CD4-positive, alpha-beta memory T cell (primary cell): ENCODE data around the gene RIPK4. TPM values are rescaled to one million over a fixed set of nuclear protein-coding genes. Genes with fewer than 3 reads are reported as not detected.

Experiments
- CTCF ChIA-PET: fragments of 350-600 bp; sonication (Branson Sonifier 250); formaldehyde crosslinking; loops from one replicate; lab custom pipeline; 2021; ENCODE audit warnings: inconsistent platforms; ENCODE audit not compliant: partially characterized antibody; lab: Charles Lee
- POLR2A ChIA-PET: fragments of 350-600 bp; sonication (Branson Sonifier 250); formaldehyde crosslinking; loops from one replicate; lab custom pipeline; 2021; ENCODE audit not compliant: partially characterized antibody; lab: Charles Lee
- DNase-seq, 5 donors: peaks; one replicate each; pipeline versions ENCODE4 v3.0.0 to v3.0.0-alpha.2; 2020 to 2022; ENCODE audit warnings: mixed read lengths in 1 of 5
- H3K27ac ChIP-seq: one replicate; pipeline ENCODE4 v1.7.0; 2013; ENCODE audit warnings: low read depth, low read length
- H3K27me3 ChIP-seq: 2 replicates; pipeline ENCODE4 v1.7.0; 2013; ENCODE audit warnings: mild to moderate bottlenecking, low read length, moderate library complexity; ENCODE audit not compliant: insufficient read depth
- H3K36me3 ChIP-seq: 2 replicates; pipeline ENCODE4 v1.7.0; 2013; ENCODE audit warnings: mild to moderate bottlenecking, low read length, moderate library complexity; ENCODE audit not compliant: insufficient read depth
- H3K4me1 ChIP-seq: 2 replicates; pipeline ENCODE4 v1.7.0; 2013; ENCODE audit warnings: mild to moderate bottlenecking, low read length, moderate library complexity; ENCODE audit not compliant: insufficient read depth
- H3K4me3 ChIP-seq, 2 donors: one replicate each; pipeline ENCODE4 v1.7.0; 2013; ENCODE audit warnings: low read length in 2 of 2, mild to moderate bottlenecking in 1 of 2
- H3K9me3 ChIP-seq, 2 donors: one replicate each; pipeline ENCODE4 v1.7.0; 2013; ENCODE audit warnings: low read length in 2 of 2, control low read depth in 1 of 2; ENCODE audit not compliant: control insufficient read depth in 1 of 2
- H3K27ac Mint-ChIP-seq, 7 donors: one replicate each; pipeline ENCODE4 v1.8.0; 2020 to 2021; ENCODE audit warnings: mixed read lengths in 7 of 7, mild to moderate bottlenecking in 6 of 7, inconsistent platforms in 3 of 7, moderate library complexity in 3 of 7
- H3K27me3 Mint-ChIP-seq, 2 donors: one replicate each; pipeline ENCODE4 v1.8.0; 2020 to 2021; ENCODE audit warnings: mixed read lengths in 2 of 2
- H3K36me3 Mint-ChIP-seq, 2 donors: one replicate each; pipeline ENCODE4 v1.8.0; 2020 to 2021; ENCODE audit warnings: mixed read lengths in 2 of 2, inconsistent platforms in 1 of 2, mild to moderate bottlenecking in 1 of 2
- H3K4me1 Mint-ChIP-seq, 4 donors: one replicate each; pipeline ENCODE4 v1.8.0; 2020 to 2021; ENCODE audit warnings: mixed read lengths in 4 of 4, mild to moderate bottlenecking in 1 of 4
- H3K4me3 Mint-ChIP-seq, 8 donors: one replicate each; pipeline ENCODE4 v1.8.0; 2020 to 2021; ENCODE audit warnings: mixed read lengths in 8 of 8, mild to moderate bottlenecking in 7 of 8, moderate library complexity in 6 of 8, inconsistent platforms in 3 of 8
- H3K9me3 Mint-ChIP-seq, 8 donors: one replicate each; pipeline ENCODE4 v1.8.0; 2020 to 2021; ENCODE audit warnings: mixed read lengths in 8 of 8, mild to moderate bottlenecking in 5 of 8, inconsistent platforms in 3 of 8, moderate library complexity in 1 of 8
- intact Hi-C: fragments of 100-400 bp; cut with micrococcal nuclease; formaldehyde crosslinking; loops from one replicate; pipeline ENCODE4 v1.15.1; 2023
- polyA plus RNA-seq, 2 donors: library from polyadenylated mRNA; unstranded; fragments of 300-500 nt; fragmentation: Illumina TruSeq; gene quantifications; one replicate each; pipeline ENCODE4 v1.2.3, GENCODE V29; 2021
- total RNA-seq, 2 experiments: library from RNA; stranded (reverse); gene quantifications; one replicate each; pipeline ENCODE4 v1.2.3, GENCODE V29; 2021

RIPK4 gene
- total and polyA plus RNA-seq, 4 experiments from 2014 or later: 0.16 to 0.36 (median 0.26) TPM; not detected in 1

GRCh38 chr21:41753006-41753898 lies 13.6 kb downstream of the RIPK4 start:
- Mint-ChIP-seq H3K4me1 (no peaks in the 10 kb centered on the region), H3K4me3 (no peak overlapping the region), H3K9me3 (no peaks in the 10 kb centered on the region), H3K36me3 (no peaks in the 10 kb centered on the region), H3K27me3 (peaks cover 0 to 5% of the 10 kb centered on the region in 2 donors), H3K27ac (no peak overlapping the region)
- ChIA-PET POLR2A (no interaction called here), CTCF (no interaction called here)
- DNase-seq: no peak
- no peaks in the 10 kb centered on the region for H3K36me3 ChIP-seq
- H3K27ac ChIP-seq: no peak overlapping the region
- no peaks in the 10 kb centered on the region for H3K27me3 ChIP-seq
- no peak overlapping the region for H3K4me3 ChIP-seq
- no peaks in the 10 kb centered on the region for H3K4me1 ChIP-seq
- H3K9me3 ChIP-seq: no peaks in the 10 kb centered on the region
- intact Hi-C loops: no loop called here

GRCh38 chr21:41752231-41752681 lies 14.6 kb downstream of the RIPK4 start:
- ChIA-PET POLR2A (no interaction called here), CTCF (no interaction called here)
- Mint-ChIP-seq H3K36me3 (no peaks in the 10 kb centered on the region), H3K27ac (no peak overlapping the region), H3K4me3 (no peak overlapping the region), H3K4me1 (no peaks in the 10 kb centered on the region), H3K9me3 (no peaks in the 10 kb centered on the region), H3K27me3 (peaks cover 0 to 3% of the 10 kb centered on the region in 2 donors)
- H3K4me1 ChIP-seq: no peaks in the 10 kb centered on the region
- no peak for DNase-seq
- intact Hi-C loops: no loop called here
- no peak overlapping the region for H3K27ac ChIP-seq
- no peaks in the 10 kb centered on the region for H3K36me3 ChIP-seq
- no peaks in the 10 kb centered on the region for H3K9me3 ChIP-seq
- H3K4me3 ChIP-seq: no peak overlapping the region
- H3K27me3 ChIP-seq: no peaks in the 10 kb centered on the region

GRCh38 chr21:41751611-41752011 lies 15.2 kb downstream of the RIPK4 start:
- Histone ChIP-seq H3K27ac (no peak overlapping the region), H3K36me3 (no peaks in the 10 kb centered on the region), H3K27me3 (no peaks in the 10 kb centered on the region), H3K9me3 (no peaks in the 10 kb centered on the region), H3K4me1 (no peaks in the 10 kb centered on the region), H3K4me3 (no peak overlapping the region)
- peaks cover 3 to 4% of the 10 kb centered on the region in 2 donors for H3K27me3 Mint-ChIP-seq
- no peak overlapping the region for H3K4me3 Mint-ChIP-seq
- CTCF ChIA-PET: no interaction called here
- DNase-seq: no peak
- H3K36me3 Mint-ChIP-seq: no peaks in the 10 kb centered on the region
- no peak overlapping the region for H3K27ac Mint-ChIP-seq
- no peaks in the 10 kb centered on the region for H3K9me3 Mint-ChIP-seq
- POLR2A ChIA-PET: no interaction called here
- intact Hi-C loops: no loop called here
- H3K4me1 Mint-ChIP-seq: no peaks in the 10 kb centered on the region

GRCh38 chr21:41750532-41751151 lies 16.2 kb downstream of the RIPK4 start:
- no peaks in the 10 kb centered on the region for H3K27me3 ChIP-seq
- no peak overlapping the region for H3K4me3 Mint-ChIP-seq
- intact Hi-C loops: no loop called here
- no peaks in the 10 kb centered on the region for H3K4me1 ChIP-seq
- no peaks in the 10 kb centered on the region for H3K36me3 ChIP-seq
- H3K4me1 Mint-ChIP-seq: no peaks in the 10 kb centered on the region
- H3K9me3 Mint-ChIP-seq: no peaks in the 10 kb centered on the region
- POLR2A ChIA-PET: no interaction called here
- no peak overlapping the region for H3K27ac ChIP-seq
- CTCF ChIA-PET: no interaction called here
- no peaks in the 10 kb centered on the region for H3K36me3 Mint-ChIP-seq
- no peaks in the 10 kb centered on the region for H3K9me3 ChIP-seq
- no peak overlapping the region for H3K4me3 ChIP-seq
- H3K27me3 Mint-ChIP-seq: peaks cover 3 to 4% of the 10 kb centered on the region in 2 donors
- H3K27ac Mint-ChIP-seq: no peak overlapping the region
- no peak for DNase-seq

- H3K36me3 Mint-ChIP-seq: no peaks in the 10 kb centered on the region
- DNase-seq: no peak
- ChIA-PET POLR2A (no interaction called here), CTCF (no interaction called here)
- no peak overlapping the region for H3K4me3 Mint-ChIP-seq
- H3K27me3 Mint-ChIP-seq: peaks cover 1 to 4% of the 10 kb centered on the region in 2 donors
- H3K27ac ChIP-seq: no peak overlapping the region
- no peaks in the 10 kb centered on the region for H3K27me3 ChIP-seq
- H3K27ac Mint-ChIP-seq: no peak overlapping the region
- no peaks in the 10 kb centered on the region for H3K4me1 Mint-ChIP-seq
- intact Hi-C loops: no loop called here
- H3K4me1 ChIP-seq: no peaks in the 10 kb centered on the region
- H3K9me3 Mint-ChIP-seq: no peaks in the 10 kb centered on the region
- no peaks in the 10 kb centered on the region for H3K9me3 ChIP-seq
- H3K36me3 ChIP-seq: no peaks in the 10 kb centered on the region
- no peak overlapping the region for H3K4me3 ChIP-seq
Measured at GRCh38 chr21:41750051-41750450, 16.8 kb downstream of the RIPK4 start.

- ChIA-PET CTCF (no interaction called here), POLR2A (no interaction called here)
- no peaks in the 10 kb centered on the region for H3K9me3 Mint-ChIP-seq
- Histone ChIP-seq H3K27me3 (no peaks in the 10 kb centered on the region), H3K4me3 (no peak overlapping the region), H3K27ac (no peak overlapping the region), H3K36me3 (no peaks in the 10 kb centered on the region), H3K9me3 (no peaks in the 10 kb centered on the region), H3K4me1 (no peaks in the 10 kb centered on the region)
- no peak overlapping the region for H3K4me3 Mint-ChIP-seq
- peak in 1 of 5 donors; percentile 2 for DNase-seq
- no peak overlapping the region for H3K27ac Mint-ChIP-seq
- H3K4me1 Mint-ChIP-seq: no peaks in the 10 kb centered on the region
- intact Hi-C loops: no loop called here
- H3K36me3 Mint-ChIP-seq: no peaks in the 10 kb centered on the region
- H3K27me3 Mint-ChIP-seq: peaks cover 1 to 4% of the 10 kb centered on the region in 2 donors
Measured at GRCh38 chr21:41749286-41749685, 17.6 kb downstream of the RIPK4 start.

- no peak overlapping the region for H3K4me3 ChIP-seq
- H3K9me3 Mint-ChIP-seq: no peaks in the 10 kb centered on the region
- H3K27ac Mint-ChIP-seq: no peak overlapping the region
- no peak overlapping the region for H3K4me3 Mint-ChIP-seq
- POLR2A ChIA-PET: no interaction called here
- peak in 1 of 5 donors; percentile 26 for DNase-seq
- H3K27me3 Mint-ChIP-seq: peaks cover 0 to 4% of the 10 kb centered on the region in 2 donors
- H3K9me3 ChIP-seq: no peaks in the 10 kb centered on the region
- CTCF ChIA-PET: no interaction called here
- no peaks in the 10 kb centered on the region for H3K36me3 ChIP-seq
- H3K27ac ChIP-seq: no peak overlapping the region
- intact Hi-C loops: no loop called here
- H3K4me1 ChIP-seq: no peaks in the 10 kb centered on the region
- H3K4me1 Mint-ChIP-seq: no peaks in the 10 kb centered on the region
- H3K27me3 ChIP-seq: no peaks in the 10 kb centered on the region
- H3K36me3 Mint-ChIP-seq: no peaks in the 10 kb centered on the region
Measured at GRCh38 chr21:41747943-41748738, 18.7 kb downstream of the RIPK4 start.
